HG03469 (cell line): ENCODE results near the gene RDX.
"Not testable (repeated sequence)": the region's sequence is repeated elsewhere in the genome, so short reads cannot be mapped to it uniquely, and the experiment has no call there.

Source experiments
- ATAC-seq: cut with Tn5 transposase; IDR thresholded peaks from one replicate; pipeline ENCODE4 v1.9.1; 2021; ENCODE audit warnings: mild to moderate bottlenecking, moderate library complexity, moderate number of reproducible peaks; ENCODE audit not compliant: unreplicated experiment

The RDX gene

GRCh38 chr11:110279881-110280280 is 16.5 kb downstream of the RDX start:
- ATAC-seq: no peak

DNA sequence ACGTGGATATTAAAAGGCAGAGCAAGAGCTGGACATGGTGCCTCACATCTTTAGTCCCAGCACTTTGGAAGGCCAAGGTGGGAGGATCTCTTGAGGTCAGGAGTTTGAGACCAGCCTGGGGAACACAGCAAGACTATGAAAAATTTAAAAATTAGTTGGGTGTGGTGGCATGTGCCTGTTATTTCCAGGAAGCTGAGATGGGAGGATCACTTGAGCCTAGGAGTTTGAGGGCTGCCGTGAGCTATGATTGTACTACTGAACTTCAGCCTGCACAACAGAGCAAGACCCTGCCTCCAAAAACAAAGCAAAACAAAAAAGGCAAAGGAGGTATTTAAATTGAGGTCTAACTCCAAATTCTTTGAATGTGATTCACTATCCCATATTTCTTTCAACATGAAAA is 23.5 kb downstream of the RDX start:
- ATAC-seq: no peak

DNA sequence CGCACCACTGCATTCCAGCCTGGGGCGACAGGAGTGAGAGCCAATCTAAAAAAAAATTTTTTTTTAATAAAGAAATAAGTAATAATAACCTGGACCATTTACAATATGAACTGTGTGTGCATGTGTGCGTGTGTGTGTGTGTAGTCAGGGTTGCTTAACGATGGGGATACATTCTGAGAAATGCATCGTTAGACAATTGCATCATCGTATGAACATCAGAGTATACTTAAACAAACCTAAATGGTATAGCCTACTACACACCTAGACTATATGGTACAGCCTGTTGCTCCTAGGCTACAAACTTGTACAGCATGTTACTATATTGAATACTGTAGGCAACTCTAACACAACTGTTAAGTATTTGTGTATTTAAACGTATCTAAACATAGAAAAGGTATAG is 26.4 kb downstream of the RDX start:
- ATAC-seq: no peak

- ATAC-seq: no peak
Observed at GRCh38 chr11:110268441-110268840, 28.0 kb downstream of the RDX start.

DNA sequence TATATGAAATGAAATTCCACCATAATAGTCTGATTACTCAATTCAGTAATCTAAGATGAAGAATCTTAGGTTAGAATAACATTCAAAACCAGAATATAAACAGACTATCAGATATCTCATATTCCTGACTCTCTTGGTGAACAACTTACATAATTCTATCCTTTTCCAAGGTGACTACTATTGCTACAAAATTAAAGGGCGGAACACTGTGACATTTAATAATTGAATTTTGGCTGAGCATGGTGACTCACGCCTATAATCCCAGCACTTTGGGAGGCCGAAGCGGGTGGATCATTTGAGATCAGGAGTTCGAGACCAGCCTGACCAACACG is 34.4 kb downstream of the RDX start:
- no peak for ATAC-seq

DNA sequence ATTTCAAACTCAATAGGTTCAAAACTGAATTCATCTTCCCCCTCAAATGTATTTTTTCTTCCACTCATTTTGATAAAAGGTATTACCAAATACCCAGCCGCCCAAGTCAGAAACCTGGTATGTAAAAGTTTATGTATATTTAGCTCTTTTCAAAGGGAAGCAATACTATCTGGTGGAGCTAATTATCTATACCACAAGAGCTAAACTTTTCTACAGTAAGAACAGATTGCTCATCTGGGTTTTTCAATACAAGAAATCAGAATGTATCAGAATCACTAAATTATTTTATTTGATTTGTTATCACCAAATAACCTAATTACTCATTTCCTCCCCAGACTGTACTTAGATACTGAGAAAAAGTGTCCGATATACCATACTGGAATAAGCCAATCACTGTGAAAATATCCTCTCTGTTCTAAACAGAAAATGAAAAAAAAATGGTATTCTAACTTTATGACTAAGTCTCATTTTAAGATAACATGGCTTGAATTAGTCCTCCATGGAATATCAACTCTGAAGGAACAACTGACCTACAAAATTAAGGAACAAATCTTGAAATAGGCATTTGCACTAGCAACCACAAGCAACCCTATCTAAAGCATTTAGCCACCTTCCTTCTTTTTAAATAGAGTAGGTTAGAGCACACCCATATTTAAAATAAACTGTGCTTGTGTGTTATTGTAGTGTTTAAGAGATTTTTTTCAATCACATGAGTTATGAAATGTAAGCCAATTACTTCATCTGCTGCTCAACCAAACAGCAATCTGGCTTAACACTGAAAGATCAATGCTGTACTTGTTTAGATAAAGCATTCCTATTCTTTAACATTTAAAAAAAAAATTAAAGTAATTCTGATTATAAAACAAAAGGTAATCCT is 35.0 kb downstream of the RDX start:
- ATAC-seq: no peak

DNA sequence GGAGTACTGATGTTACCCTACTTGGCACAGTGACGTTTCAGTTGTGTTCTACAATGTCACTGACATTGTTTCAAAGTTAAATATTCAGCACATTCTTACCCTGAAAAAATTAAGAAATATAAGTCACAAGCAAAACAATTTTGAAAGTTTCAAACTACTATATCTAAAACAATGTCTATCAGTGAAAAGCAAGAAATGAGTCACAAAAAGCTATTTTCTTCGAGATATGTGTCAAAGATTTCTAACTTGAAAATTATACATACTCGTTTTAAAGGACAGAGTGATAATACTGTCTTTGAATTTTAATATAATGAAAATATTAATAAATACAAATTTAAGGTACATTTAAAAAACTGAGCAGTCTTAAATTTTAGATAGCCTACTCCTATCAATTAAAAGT is 42.9 kb downstream of the RDX start:
- no peak for ATAC-seq

DNA sequence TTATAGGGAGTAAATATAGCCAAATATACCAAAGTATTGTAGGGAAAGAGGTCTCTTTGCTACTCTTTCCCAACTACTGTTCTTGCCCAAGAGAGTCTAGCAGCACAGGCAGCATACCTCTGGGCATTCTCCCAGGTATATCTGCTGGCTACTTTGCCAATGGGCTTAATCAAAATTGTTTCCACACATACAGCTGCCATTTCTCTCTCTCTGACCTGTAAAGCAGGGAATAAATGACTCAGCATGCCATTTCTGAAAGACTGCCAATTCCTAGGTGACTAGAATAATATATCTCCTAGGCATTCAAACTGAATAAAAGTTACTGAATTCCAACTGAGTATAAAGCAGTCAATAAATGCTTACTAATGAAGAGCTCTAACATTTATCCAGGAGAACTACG is 44.6 kb downstream of the RDX start:
- no peak for ATAC-seq

DNA sequence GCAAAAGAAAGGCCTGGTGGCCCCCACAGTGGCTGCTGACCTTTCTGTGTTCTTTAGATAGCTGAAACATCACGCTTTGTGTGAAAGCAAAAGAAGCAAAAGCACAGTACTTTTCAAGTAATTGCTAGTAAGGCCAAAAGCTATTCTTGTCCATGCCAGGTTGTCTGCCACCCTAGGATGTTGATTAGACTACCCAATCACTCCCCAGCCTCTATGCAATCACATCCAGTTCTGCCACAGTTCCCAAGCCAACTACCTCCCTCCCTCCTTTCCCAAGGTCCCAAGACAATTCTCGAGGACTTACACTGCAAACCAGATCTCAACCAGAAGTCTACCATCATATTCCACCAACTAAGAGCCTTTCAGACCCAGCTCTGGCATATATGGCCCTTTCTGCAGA is 46.2 kb downstream of the RDX start:
- no peak for ATAC-seq

GRCh38 chr11:110249766-110250165 is 46.6 kb downstream of the RDX start:
- ATAC-seq: no peak

- ATAC-seq: no peak
Observed at GRCh38 chr11:110249066-110249465, 47.3 kb downstream of the RDX start.

GRCh38 chr11:110243791-110244190 is 52.6 kb downstream of the RDX start:
- ATAC-seq: no peak

DNA sequence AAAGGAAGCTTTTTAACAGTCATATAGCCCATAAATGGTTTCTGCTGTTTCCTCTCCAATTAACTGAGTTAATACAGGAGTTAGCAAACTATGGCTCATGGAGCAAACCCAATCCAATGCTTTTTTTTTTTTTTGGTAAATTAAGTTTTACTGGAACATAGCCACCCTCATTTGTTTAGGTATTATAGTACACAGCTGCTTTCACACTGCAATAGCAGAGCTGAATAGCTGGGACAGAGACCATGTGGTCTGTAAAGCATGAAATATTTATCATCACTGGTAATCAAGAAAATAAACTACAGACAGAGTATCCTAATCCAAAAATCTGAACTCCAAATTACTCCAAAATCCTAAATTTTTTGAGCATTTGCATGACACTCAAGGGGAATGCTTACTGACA is 53.7 kb downstream of the RDX start:
- ATAC-seq: no peak

- ATAC-seq: no peak
Observed at GRCh38 chr11:110242188-110242587, 54.2 kb downstream of the RDX start.

DNA sequence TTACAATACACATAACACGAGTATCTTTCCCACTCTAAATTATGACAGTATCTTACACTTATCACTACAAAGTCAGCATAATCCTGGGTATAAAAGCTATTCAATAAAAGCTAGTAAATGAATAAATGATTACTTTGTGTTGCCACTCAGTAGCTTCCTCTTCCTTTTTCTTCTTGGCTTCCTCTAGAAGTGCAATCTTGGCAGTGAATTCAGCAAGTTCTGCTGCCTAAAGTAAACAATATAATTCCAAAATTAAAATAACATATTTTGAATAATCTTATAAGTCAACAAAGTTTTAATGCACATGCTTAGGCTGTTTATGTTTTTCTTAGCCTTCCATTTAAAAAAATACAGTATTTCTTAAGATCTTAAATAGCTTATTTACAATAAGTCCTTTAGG is 60.4 kb downstream of the RDX start:
- no peak for ATAC-seq

DNA sequence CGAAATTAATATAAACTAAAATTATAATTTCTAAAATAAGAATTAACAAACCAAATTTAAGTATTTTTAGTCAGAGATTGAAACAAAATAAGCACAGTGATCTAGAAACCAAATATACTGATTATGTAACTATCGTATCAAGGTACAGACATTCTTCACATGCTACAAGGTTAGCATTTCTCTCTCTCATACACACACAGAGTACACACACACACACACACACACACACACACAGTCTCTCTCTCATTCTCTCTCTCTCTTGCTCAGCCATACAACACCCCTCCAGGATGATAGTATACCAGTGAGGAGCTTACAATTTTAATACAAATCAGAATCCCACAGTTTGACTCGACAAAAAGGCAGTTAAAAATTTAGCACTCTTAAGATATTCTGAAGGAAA is 66.0 kb downstream of the RDX start:
- no peak for ATAC-seq

- no peak for ATAC-seq
Observed at GRCh38 chr11:110219006-110219785, 77.2 kb downstream of the RDX start.

DNA sequence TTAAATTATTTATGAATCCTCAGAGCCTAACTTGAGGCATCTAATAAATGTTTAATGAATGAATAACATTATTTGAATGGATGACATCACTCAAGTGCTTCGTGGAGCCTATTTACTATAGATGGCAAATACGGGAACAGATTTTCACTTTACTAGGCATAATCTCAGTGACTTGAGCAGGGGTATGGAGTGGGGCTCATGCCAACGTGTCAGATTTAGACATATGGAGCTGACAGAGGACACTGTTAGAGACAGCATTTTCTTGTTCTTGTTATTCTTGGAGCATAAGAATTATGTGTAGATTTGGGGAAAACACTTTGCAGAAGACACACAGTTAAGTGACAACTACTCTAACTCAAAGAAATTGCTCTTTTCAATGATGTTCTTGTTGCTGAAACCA is 78.5 kb downstream of the RDX start:
- ATAC-seq: no peak

- ATAC-seq: no peak
Observed at GRCh38 chr11:110217223-110217877, 79.1 kb downstream of the RDX start.

DNA sequence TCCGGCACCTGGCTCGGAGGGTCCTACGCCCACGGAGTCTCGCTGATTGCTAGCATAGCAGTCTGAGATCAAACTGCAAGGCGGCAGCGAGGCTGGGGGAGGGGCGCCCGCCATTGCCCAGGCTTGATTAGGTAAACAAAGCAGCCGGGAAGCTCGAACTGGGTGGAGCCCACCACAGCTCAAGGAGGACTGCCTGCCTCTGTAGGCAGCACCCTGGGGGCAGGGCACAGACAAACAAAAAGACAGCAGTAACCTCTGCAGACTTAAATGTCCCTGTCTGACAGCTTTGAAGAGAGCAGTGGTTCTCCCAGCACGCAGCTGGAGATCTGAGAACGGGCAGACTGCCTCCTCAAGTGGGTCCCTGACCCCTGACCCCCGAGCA is 87.1 kb downstream of the RDX start:
- ATAC-seq: not testable (repeated sequence)

GRCh38 chr11:110208678-110209312 is 87.6 kb downstream of the RDX start:
- not testable (repeated sequence) for ATAC-seq
